BLaER1 (cell line): ENCODE results near the gene ATF7.
"Not testable (repeated sequence)": the region's sequence is repeated elsewhere in the genome, so short reads cannot be mapped to it uniquely, and the experiment has no call there.

Source experiments
- H3K27ac ChIP-seq: shearing (Covaris generic); formaldehyde crosslinking; 2 replicates; pipeline ENCODE4 v1.8.1; 2022
- H3K27me3 ChIP-seq: shearing (Covaris generic); formaldehyde crosslinking; 2 replicates; pipeline ENCODE4 v1.8.1; 2022
- H3K36me3 ChIP-seq: shearing (Covaris generic); formaldehyde crosslinking; 2 replicates; pipeline ENCODE4 v1.8.1; 2022
- H3K4me1 ChIP-seq: shearing (Covaris generic); formaldehyde crosslinking; 2 replicates; pipeline ENCODE4 v1.8.1; 2022
- H3K4me2 ChIP-seq: shearing (Covaris generic); formaldehyde crosslinking; 2 replicates; pipeline ENCODE4 v1.8.1; 2022
- H3K4me3 ChIP-seq: shearing (Covaris generic); formaldehyde crosslinking; 2 replicates; pipeline ENCODE4 v1.8.1; 2022
- H3K9ac ChIP-seq: shearing (Covaris generic); formaldehyde crosslinking; 2 replicates; pipeline ENCODE4 v1.8.1; 2022
- H3K9me3 ChIP-seq: shearing (Covaris generic); formaldehyde crosslinking; 2 replicates; pipeline ENCODE4 v1.8.1; 2022
- H4K20me1 ChIP-seq: shearing (Covaris generic); formaldehyde crosslinking; 2 replicates; pipeline ENCODE4 v1.8.1; 2022
- Cebpa-rat ChIP-seq: shearing (Covaris generic); IDR thresholded peaks from 2 replicates; pipeline ENCODE4 v1.8.1; 2022

The ATF7 gene

GRCh38 chr12:53481939-53482586 is 144.1 kb downstream of the ATF7 start:
- H3K36me3 ChIP-seq: peaks cover 100% of the 10 kb centered on the region
- H3K4me2 ChIP-seq: no peak overlapping the region
- peaks cover 8% of the 10 kb centered on the region; the same call in 1 of the 2 replicates for H3K4me1 ChIP-seq
- H3K9me3 ChIP-seq: no peaks in the 10 kb centered on the region
- 0 out of 2 replicates have a peak, but pooled peaks cover 3% of the 10 kb centered on the region for H3K27me3 ChIP-seq
- H3K27ac ChIP-seq: no peak overlapping the region
- H3K9ac ChIP-seq: no peak overlapping the region
- no peak for TF ChIP-seq Cebpa-rat
- no peak overlapping the region for H3K4me3 ChIP-seq
- peaks cover 100% of the 10 kb centered on the region for H4K20me1 ChIP-seq

DNA sequence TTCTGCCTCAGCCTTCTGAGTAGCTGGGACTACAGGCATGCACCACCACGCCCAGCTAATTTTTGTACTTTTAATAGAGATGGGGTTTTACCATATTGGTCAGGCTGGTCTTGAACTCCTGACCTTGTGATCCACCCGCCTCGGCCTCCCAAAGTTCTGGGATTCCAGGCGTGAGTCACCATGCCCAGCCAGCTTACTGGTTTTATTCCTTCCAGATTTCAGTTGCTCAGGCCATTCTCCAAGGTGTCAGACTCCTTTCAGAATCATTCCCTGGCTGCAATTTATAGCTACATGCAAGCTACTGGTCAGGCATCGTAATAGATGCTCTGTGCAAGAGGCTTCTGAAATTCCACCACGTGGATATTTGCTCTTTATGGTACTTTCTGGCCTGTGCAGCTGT is 144.7 kb downstream of the ATF7 start:
- not testable (repeated sequence) for H3K4me1 ChIP-seq, H3K9me3 ChIP-seq, H3K27me3 ChIP-seq, H3K4me2 ChIP-seq, H3K27ac ChIP-seq, H3K4me3 ChIP-seq, H3K9ac ChIP-seq
- peaks cover 100% of the 10 kb centered on the region for H3K36me3 ChIP-seq
- H4K20me1 ChIP-seq: peaks cover 100% of the 10 kb centered on the region

DNA sequence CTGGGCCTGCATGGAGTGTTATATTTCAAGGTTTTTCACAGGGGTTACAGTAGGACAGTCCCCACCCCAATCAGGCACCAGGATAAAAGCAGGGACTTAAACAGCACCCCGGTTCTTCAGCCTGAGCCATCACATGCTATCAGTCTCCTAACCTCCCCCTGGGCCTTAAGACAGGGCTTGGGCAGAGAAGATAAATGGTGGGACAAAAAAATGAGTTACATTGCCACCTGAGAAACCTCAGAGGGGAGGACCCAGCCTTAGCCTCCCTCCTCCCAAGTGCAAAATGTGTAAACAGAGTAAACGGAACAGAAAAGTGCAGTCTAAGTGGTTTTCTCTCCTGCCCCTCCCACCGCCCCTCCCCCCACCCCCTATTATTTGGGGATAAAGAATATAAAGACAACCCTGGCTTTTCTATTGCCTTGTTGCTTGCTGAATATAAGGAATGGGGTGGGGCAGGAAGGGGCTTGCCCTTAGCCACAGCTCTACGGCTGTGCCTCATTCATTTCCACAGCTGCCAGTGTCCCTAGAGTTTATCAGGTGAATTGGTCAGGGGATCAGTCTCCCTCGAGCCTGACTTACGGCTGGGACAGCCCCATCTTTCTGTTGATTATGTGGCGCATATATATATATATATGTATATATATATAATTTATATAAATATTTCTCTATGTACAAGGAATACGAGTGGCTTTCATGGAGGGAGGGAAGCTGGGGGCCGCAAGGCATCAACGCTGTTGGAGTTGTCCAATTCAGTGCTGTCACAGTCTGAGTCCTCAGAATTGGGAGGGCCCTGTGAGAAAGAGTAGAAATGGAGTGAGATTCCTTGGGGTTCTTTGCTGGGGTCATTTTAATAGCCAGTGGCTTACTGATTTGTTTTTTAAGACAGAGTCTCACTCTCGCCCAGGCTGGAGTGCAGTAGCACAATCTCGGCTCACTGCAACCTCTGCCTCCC is 145.4 kb downstream of the ATF7 start:
- peaks cover 100% of the 10 kb centered on the region for H4K20me1 ChIP-seq
- H3K4me2 ChIP-seq: no peak overlapping the region
- no peaks in the 10 kb centered on the region for H3K9me3 ChIP-seq
- TF ChIP-seq Cebpa-rat: no peak
- H3K27ac ChIP-seq: no peak overlapping the region
- H3K27me3 ChIP-seq: 0 out of 2 replicates have a peak, but pooled peaks cover 3% of the 10 kb centered on the region
- peaks cover 100% of the 10 kb centered on the region for H3K36me3 ChIP-seq
- H3K4me1 ChIP-seq: no peaks in the 10 kb centered on the region
- no peak overlapping the region for H3K9ac ChIP-seq
- H3K4me3 ChIP-seq: no peak overlapping the region

- Histone ChIP-seq H3K27ac (no peak overlapping the region), H3K4me1 (no peaks in the 10 kb centered on the region), H3K36me3 (peaks cover 100% of the 10 kb centered on the region), H4K20me1 (peaks cover 100% of the 10 kb centered on the region), H3K9ac (no peak overlapping the region), H3K9me3 (no peaks in the 10 kb centered on the region), H3K4me3 (no peak overlapping the region), H3K27me3 (no peaks in the 10 kb centered on the region), H3K4me2 (no peak overlapping the region)
- TF ChIP-seq Cebpa-rat: no peak
Measured at GRCh38 chr12:53479331-53479730, 146.9 kb downstream of the ATF7 start.

DNA sequence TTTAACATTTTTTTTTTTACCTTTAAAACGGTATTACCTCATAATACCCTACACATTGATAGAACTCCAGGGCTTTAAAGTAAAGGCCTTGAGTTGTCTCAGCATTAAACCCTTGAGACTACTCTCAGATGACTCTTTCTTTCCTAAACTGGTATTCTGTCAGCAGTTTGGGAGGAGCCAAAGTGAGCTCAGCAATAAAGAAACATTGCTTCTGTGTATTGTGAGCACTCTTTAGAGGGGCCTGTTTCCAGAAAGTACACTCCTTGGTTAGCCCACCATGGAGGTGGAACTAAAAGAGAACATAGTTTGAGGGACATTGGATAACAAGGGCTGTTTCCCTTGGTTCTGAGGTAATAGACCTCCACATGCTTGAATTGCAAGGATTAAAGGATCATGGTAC is 147.3 kb downstream of the ATF7 start:
- Histone ChIP-seq H3K27me3 (no peaks in the 10 kb centered on the region), H3K27ac (no peak overlapping the region), H3K4me3 (no peak overlapping the region), H3K4me2 (no peak overlapping the region), H4K20me1 (peaks cover 100% of the 10 kb centered on the region), H3K9ac (no peak overlapping the region), H3K9me3 (no peaks in the 10 kb centered on the region), H3K36me3 (peaks cover 100% of the 10 kb centered on the region), H3K4me1 (no peaks in the 10 kb centered on the region)
- no peak for TF ChIP-seq Cebpa-rat

DNA sequence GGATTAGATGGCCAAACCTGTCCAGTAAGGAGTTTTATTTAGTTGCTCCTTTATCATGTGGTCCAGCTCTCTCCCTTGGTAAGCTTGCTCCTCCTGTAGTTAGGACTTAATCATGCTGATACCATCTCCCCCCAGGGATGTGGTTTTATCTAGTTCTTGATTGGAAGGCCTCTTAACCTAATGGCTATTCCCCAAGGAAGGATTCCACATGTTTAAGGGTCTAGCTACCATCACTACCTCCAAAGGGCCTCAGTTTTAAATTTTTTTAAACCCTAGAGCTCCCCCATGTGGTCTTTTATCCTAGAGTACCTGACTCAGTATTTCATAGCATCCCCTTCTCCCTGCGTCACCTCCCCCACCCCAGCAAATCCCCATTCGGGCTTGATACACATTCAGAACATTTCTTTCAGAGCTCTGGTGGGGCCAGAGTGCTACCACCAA is 149.4 kb downstream of the ATF7 start:
- TF ChIP-seq Cebpa-rat: no peak
- Histone ChIP-seq H3K4me1 (no peaks in the 10 kb centered on the region), H3K27me3 (no peaks in the 10 kb centered on the region), H3K36me3 (peaks cover 100% of the 10 kb centered on the region), H3K4me2 (no peak overlapping the region), H3K9ac (no peak overlapping the region), H3K9me3 (no peaks in the 10 kb centered on the region), H3K27ac (no peak overlapping the region), H4K20me1 (peaks cover 100% of the 10 kb centered on the region), H3K4me3 (no peak overlapping the region)

- no peak overlapping the region for H3K27ac ChIP-seq
- no peaks in the 10 kb centered on the region for H3K4me1 ChIP-seq
- peaks cover 99% of the 10 kb centered on the region for H4K20me1 ChIP-seq
- H3K27me3 ChIP-seq: no peaks in the 10 kb centered on the region
- H3K36me3 ChIP-seq: peaks cover 99% of the 10 kb centered on the region
- no peak for TF ChIP-seq Cebpa-rat
- H3K4me3 ChIP-seq: no peak overlapping the region
- no peaks in the 10 kb centered on the region for H3K9me3 ChIP-seq
- no peak overlapping the region for H3K4me2 ChIP-seq
- H3K9ac ChIP-seq: peak overlapping the region; percentile 25; the same call in 1 of the 2 replicates
Measured at GRCh38 chr12:53474819-53475218, 151.4 kb downstream of the ATF7 start.

DNA sequence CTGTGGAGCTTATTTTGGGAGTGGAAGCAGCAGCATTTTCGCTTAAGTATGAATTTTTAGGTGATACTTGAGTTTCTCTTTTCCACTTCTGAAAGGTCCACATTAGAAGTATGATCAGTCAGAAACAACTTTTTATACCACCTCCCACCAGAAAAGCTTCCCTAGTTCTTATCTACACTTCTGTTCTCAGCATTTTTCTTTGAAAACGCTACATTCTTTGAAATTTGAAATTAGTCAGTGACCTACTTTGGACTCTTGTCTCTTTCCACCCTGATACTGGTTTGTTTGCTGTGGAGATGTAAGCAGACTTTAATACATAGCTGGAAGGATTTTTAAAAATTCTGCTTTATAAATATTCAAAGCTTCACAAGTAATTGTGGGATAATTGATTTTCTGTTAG is 152.1 kb downstream of the ATF7 start:
- Histone ChIP-seq H3K27me3 (no peaks in the 10 kb centered on the region), H3K4me3 (no peak overlapping the region), H3K4me1 (no peaks in the 10 kb centered on the region), H3K36me3 (peaks cover 99% of the 10 kb centered on the region), H3K4me2 (no peak overlapping the region), H4K20me1 (peaks cover 99% of the 10 kb centered on the region), H3K9me3 (no peaks in the 10 kb centered on the region), H3K9ac (peak overlapping the region; percentile 25; the same call in 1 of the 2 replicates), H3K27ac (no peak overlapping the region)
- TF ChIP-seq Cebpa-rat: no peak

GRCh38 chr12:53472056-53472582 is 154.1 kb downstream of the ATF7 start:
- Histone ChIP-seq H3K36me3 (peaks cover 99% of the 10 kb centered on the region), H3K4me1 (no peaks in the 10 kb centered on the region), H3K4me3 (no peak overlapping the region), H3K9ac (no peak overlapping the region), H4K20me1 (peaks cover 99% of the 10 kb centered on the region), H3K27me3 (no peaks in the 10 kb centered on the region), H3K4me2 (no peak overlapping the region), H3K9me3 (no peaks in the 10 kb centered on the region), H3K27ac (no peak overlapping the region)
- no peak for TF ChIP-seq Cebpa-rat

GRCh38 chr12:53468282-53468681 is 157.9 kb downstream of the ATF7 start:
- Histone ChIP-seq H3K4me2 (no peak overlapping the region), H3K36me3 (peaks cover 98% of the 10 kb centered on the region), H4K20me1 (peaks cover 99% of the 10 kb centered on the region), H3K4me1 (no peaks in the 10 kb centered on the region), H3K4me3 (no peak overlapping the region), H3K27ac (no peak overlapping the region), H3K9ac (no peak overlapping the region; the same call in 1 of the 2 replicates), H3K27me3 (no peaks in the 10 kb centered on the region), H3K9me3 (no peaks in the 10 kb centered on the region)
- TF ChIP-seq Cebpa-rat: no peak
